ENCODE data around the gene AGRP.
"Not testable (repeated sequence)": the region's sequence is repeated elsewhere in the genome, so short reads cannot be mapped to it uniquely, and the experiment has no call there.

Gene AGRP

DNA sequence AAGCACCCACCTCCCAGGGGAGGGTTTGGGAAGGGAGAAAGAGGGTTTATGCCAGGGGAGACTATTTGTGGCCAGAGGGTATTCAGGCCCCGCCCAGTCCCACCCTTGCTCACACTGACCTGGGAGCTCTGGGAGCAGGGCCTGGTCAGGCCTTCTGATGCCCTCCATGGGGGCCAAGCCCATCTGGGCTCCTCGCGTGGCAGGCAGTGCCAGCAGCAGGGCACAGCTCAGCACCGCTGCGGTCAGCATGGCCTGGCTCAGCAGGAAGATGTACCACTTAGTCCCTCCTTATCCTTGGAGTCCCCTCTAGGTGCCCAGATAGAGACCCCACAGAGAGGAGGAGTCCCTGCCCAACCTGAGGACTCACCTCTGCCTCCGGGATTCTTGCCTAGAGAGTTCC, at the start of gene AGRP:
TSS of gene AGRP (minus strand) at position 398 of the 400 bp plus-strand sequence. CDS start at position 249, 149 bp downstream.
- in situ Hi-C loops (cut with HindIII; ENCODE audit: low sequenced_read_pairs), result no loop called here

- in situ Hi-C loops (cut with HindIII; ENCODE audit: low sequenced_read_pairs), result no loop called here
These were observed 47.9 kb upstream of the AGRP start for GRCh38 chr16:67531247-67531646.

GRCh38 chr16:67530013-67530939, 46.9 kb upstream of the AGRP start:
- in situ Hi-C loops (cut with HindIII; ENCODE audit: low sequenced_read_pairs), result no loop called here

DNA sequence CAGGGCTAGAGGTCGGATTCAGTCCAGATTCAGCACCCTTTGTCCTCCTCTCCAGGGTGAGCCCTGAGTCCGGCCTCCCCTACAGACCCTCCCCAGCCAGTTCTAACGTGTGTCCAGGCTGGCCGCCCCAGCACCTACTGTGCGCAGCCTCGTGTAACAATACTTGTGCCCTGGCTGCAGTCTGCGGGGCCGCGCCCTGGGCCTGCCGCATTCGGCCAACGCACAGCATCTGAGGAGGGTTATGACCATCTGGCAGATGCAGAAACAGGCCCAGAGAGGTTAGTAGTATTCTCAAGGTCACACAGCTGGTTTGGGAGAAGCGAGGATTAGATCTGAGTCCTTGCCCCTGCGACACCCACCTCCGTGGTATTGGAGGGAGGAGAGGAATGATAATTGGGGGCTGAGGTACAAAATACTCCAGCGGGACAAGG, 46.2 kb upstream of the AGRP start:
- in situ Hi-C loops (cut with HindIII; ENCODE audit: low sequenced_read_pairs), result no loop called here

- in situ Hi-C loops (cut with HindIII; ENCODE audit: low sequenced_read_pairs), result no loop called here
These were observed 45.7 kb upstream of the AGRP start for GRCh38 chr16:67528870-67529581.

GRCh38 chr16:67528222-67528869, 45.0 kb upstream of the AGRP start, which contains the start of gene RIPOR1:
RIPOR1 (plus strand) TSS chr16:67528829; CDS start chr16:67538447, 9,618 bp downstream.
- in situ Hi-C loops (cut with HindIII; ENCODE audit: low sequenced_read_pairs), result no loop called here

GRCh38 chr16:67526149-67526791, 42.9 kb upstream of the AGRP start:
- in situ Hi-C loops (cut with HindIII; ENCODE audit: low sequenced_read_pairs), result no loop called here

DNA sequence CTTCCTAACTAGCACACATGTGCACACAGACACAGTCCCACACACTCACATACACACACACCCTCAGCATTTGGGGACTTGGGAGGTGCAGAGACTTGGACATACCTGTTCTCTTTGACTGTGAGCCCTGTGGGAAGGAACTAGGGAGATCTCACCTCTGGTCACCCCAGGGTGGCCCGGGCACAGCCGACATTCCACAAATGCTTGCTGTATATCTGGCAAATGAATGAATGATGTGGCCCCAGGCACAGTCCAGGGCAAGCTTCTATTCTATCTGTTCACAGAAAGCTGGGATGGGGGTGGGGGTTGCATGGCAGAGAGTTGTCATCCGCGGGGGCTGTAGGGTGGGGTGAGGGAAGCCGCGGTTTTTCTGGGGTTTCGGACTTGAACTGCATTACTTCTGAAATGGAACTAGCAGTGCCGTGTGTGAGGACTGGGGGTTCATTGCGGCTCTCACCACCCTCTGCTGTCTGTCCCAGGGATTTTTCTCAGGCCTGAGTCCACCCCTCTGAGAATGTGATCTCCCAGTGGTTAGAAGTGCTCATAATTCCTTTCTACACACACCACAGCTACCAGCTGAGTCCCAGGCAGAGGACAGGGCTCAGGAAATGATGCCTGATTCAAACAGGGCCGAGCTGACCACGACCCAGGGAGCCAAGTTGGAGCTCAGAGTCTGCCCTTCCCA, 42.0 kb upstream of the AGRP start:
- in situ Hi-C loops (cut with HindIII; ENCODE audit: low sequenced_read_pairs), result no loop called here

DNA sequence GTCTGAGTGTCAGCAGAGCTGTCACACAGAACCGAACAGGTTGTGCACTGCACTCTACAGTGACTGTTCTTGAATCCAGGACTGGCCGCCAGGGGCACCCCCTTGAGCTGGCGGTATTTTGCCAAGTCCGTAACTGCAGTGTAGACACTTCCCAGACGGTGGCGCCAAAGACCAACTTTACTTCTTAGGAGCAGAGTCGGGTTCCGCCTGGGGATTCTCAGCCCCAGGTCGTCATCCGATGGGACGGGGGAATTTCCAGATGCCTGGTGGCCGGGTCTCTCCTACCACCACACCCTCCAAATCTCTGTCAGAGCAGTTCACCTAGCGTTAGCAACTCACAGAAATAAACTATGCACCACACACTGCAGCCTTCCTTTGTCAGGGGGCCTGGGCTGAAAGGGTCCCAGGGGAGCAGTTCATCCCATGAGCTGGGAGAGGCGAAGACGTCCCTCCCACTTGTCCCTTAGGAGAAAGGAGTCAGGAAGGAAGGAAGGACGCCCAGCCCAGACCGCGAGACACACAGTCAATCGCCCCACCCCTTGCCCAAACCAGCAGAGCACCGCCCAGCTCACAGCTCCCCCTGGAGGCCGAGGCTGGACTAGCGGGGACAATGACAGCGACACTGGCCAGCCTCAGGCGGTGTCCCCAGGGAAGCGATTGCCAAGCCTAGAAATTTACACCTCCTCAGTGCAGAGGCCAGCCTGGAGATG, 37.9 kb upstream of the AGRP start:
- in situ Hi-C loops (cut with HindIII; ENCODE audit: low sequenced_read_pairs), result no loop called here

- in situ Hi-C loops (cut with HindIII; ENCODE audit: low sequenced_read_pairs), result no loop called here
These were observed 35.9 kb upstream of the AGRP start for GRCh38 chr16:67519242-67519641.

GRCh38 chr16:67518676-67519075, 35.3 kb upstream of the AGRP start:
- in situ Hi-C loops (cut with HindIII; ENCODE audit: low sequenced_read_pairs), result no loop called here

DNA sequence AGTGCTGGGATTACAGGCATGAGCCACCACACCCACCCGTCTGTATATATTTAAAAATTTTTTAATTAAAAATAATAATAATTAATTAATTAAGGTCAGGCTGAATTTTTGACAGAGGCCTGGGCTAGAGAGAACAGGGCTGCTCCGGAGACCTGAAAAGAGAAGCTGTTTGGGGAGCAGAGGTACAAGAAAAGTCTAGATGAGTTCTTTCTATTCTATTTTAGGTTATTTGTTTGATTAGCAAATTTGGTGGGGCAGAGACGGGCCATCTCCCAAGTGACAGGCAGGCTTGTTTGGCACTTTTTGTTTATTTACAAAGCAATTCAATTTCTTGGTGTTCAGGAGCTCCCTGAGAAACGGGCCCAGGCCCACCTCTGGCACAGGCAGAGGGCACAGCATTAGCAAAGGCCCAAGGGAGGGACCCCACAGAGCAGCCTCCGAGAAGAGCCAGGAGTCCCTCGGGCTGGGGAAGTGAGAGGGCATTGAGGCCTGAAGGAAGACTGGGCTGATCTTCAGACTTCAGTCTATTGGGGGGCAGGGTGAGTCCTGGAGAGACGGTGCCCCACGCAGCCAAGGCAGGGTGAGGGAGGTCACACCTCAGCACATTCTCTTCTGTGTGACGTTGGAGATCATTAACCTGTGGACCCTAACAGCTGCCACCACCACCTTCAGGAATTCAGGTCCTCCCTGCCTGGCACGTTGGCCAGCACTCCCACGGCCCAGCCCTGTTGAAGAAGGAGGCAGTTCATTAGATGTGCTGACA, 34.5 kb upstream of the AGRP start:
- in situ Hi-C loops (cut with HindIII; ENCODE audit: low sequenced_read_pairs), result no loop called here

GRCh38 chr16:67517155-67517445, 33.8 kb upstream of the AGRP start:
- in situ Hi-C loops (cut with HindIII; ENCODE audit: low sequenced_read_pairs), result no loop called here

GRCh38 chr16:67516296-67517154, 33.2 kb upstream of the AGRP start:
- in situ Hi-C loops (cut with HindIII; ENCODE audit: low sequenced_read_pairs), result no loop called here

DNA sequence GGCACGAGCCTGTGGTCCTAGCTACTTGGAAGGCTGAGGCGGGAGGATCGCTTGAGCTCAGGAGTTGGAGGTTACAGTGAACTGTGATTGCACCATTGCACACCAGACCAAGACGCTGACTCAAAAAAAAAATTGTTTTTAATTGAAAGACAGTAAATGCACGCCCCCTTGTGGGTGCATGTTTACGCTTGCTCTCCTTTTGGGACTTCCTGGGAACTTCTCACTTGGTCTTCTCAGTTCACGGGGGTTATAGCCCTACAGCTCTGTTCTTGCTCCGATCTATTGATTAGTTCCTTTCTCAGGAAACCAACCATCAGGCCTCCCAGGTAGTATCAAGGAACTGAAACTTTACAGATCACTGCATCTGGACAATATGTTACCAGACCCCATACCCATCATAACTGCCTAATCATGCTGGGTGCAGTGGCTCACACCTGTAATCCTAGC, 31.1 kb upstream of the AGRP start:
- in situ Hi-C loops (cut with HindIII; ENCODE audit: low sequenced_read_pairs), result no loop called here

- in situ Hi-C loops (cut with HindIII; ENCODE audit: low sequenced_read_pairs), result not testable (repeated sequence)
These were observed 30.5 kb upstream of the AGRP start for GRCh38 chr16:67513892-67514291.

GRCh38 chr16:67509016-67509415, 25.7 kb upstream of the AGRP start:
- in situ Hi-C loops (cut with HindIII; ENCODE audit: low sequenced_read_pairs), result no loop called here

DNA sequence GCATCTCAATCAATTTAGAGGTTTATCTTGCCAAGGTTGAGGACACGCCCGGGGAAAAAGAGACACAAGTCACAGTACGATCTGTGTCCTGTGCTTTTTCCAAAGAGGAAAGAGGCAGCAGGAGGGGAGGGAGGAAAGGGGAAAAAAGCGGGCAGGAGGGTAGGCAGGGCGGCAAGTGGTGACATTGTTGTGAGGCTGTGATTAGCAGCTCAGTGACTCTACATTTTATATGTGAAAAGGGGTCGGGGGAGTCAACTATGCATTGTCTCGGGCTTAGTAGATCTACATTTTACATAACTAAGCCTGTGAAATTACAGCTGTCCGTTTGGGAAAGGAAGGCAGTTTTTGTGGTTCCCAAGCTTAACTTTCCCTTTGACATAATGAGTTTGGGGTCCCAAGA, 23.1 kb upstream of the AGRP start:
- in situ Hi-C loops (cut with HindIII; ENCODE audit: low sequenced_read_pairs), result no loop called here

All from DLD1 (cell line).